CD4-positive, CD25-positive, alpha-beta regulatory T cell (primary cell): ENCODE measurements around the gene CCL21. TPM values are rescaled to one million over a fixed set of nuclear protein-coding genes. Genes with fewer than 3 reads are reported as not detected.

ENCODE experiments used
- ATAC-seq, 2 donors: fragments of 150-1000 bp; cut with Tn5 transposase; one replicate each; pipeline ENCODE4 v1.10.0; 2021; ENCODE audit warnings: low read depth in 2 of 2, moderate number of reproducible peaks in 2 of 2, moderate library complexity in 1 of 2
- DNase-seq, 3 donors: peaks; one replicate each; pipeline versions ENCODE4 v3.0.0 to v3.0.0-alpha.2; 2012 to 2022; ENCODE audit warnings: mixed read lengths in 1 of 3
- H3K27ac ChIP-seq: one replicate; pipeline ENCODE4 v1.7.0; 2013; ENCODE audit warnings: mild to moderate bottlenecking, low read length; ENCODE audit not compliant: insufficient read depth, poor library complexity, severe bottlenecking
- H3K27me3 ChIP-seq: one replicate; pipeline ENCODE4 v1.7.0; 2013; ENCODE audit warnings: low read length; ENCODE audit not compliant: control insufficient read depth, insufficient read depth
- H3K36me3 ChIP-seq: one replicate; pipeline ENCODE4 v1.7.0; 2013; ENCODE audit warnings: mild to moderate bottlenecking, low read length, moderate library complexity; ENCODE audit not compliant: control insufficient read depth, insufficient read depth
- H3K4me1 ChIP-seq: 2 replicates; pipeline ENCODE4 v1.7.0; 2013; ENCODE audit warnings: mild to moderate bottlenecking, low read length; ENCODE audit not compliant: insufficient read depth, control insufficient read depth, poor library complexity, severe bottlenecking
- H3K4me3 ChIP-seq: one replicate; pipeline ENCODE4 v1.7.0; 2013; ENCODE audit warnings: low read depth, mild to moderate bottlenecking, low read length, moderate library complexity
- H3K9me3 ChIP-seq, 2 experiments: 1 replicate in 1 of 2; 2 replicates in 1 of 2; pipeline ENCODE4 v1.7.0; 2013; ENCODE audit warnings: low read length in 2 of 2, mild to moderate bottlenecking in 1 of 2, moderate library complexity in 1 of 2; ENCODE audit not compliant: control insufficient read depth in 2 of 2
- H3K27ac Mint-ChIP-seq, 3 donors: one replicate each; pipeline ENCODE4 v1.8.0; 2020 to 2022; ENCODE audit warnings: mild to moderate bottlenecking in 3 of 3, mixed read lengths in 3 of 3, moderate library complexity in 2 of 3
- H3K27me3 Mint-ChIP-seq: one replicate; pipeline ENCODE4 v1.8.0; 2022; ENCODE audit warnings: mild to moderate bottlenecking, mixed read lengths
- H3K36me3 Mint-ChIP-seq: one replicate; pipeline ENCODE4 v1.8.0; 2020; ENCODE audit warnings: mixed read lengths
- H3K4me1 Mint-ChIP-seq, 4 donors: one replicate each; pipeline ENCODE4 v1.8.0; 2020 to 2022; ENCODE audit warnings: mixed read lengths in 4 of 4, mild to moderate bottlenecking in 1 of 4
- H3K4me3 Mint-ChIP-seq, 4 donors: one replicate each; pipeline ENCODE4 v1.8.0; 2020 to 2022; ENCODE audit warnings: mild to moderate bottlenecking in 4 of 4, mixed read lengths in 4 of 4, moderate library complexity in 3 of 4
- H3K9me3 Mint-ChIP-seq, 7 donors: one replicate each; pipeline ENCODE4 v1.8.0; 2020 to 2022; ENCODE audit warnings: mixed read lengths in 7 of 7, mild to moderate bottlenecking in 3 of 7, moderate library complexity in 2 of 7
- polyA plus RNA-seq, 4 donors: library from polyadenylated mRNA; unstranded; fragments of 300-500 nt; fragmentation: Illumina TruSeq; gene quantifications; one replicate each; pipeline ENCODE4 v1.2.3, GENCODE V29; 2021
- total RNA-seq: library from RNA; stranded (reverse); gene quantifications from one replicate; pipeline ENCODE4 v1.2.3, GENCODE V29; 2022

Gene CCL21
- total and polyA plus RNA-seq, 5 donors from 2014 or later: not detected

GRCh38 chr9:34701769-34702736, 7.9 kb downstream of the CCL21 start:
- Mint-ChIP-seq H3K9me3 (peaks cover 0 to 3% (median 0%) of the 10 kb centered on the region in 7 donors), H3K4me1 (peaks cover 2 to 17% (median 12%) of the 10 kb centered on the region in 4 donors), H3K27ac (peak overlapping the region in 1 of 3 donors; percentile 52), H3K27me3 (peaks cover 40% of the 10 kb centered on the region), H3K36me3 (no peaks in the 10 kb centered on the region), H3K4me3 (peak overlapping the region; percentile 79 to 89 (median 82))
- H3K27me3 ChIP-seq: peaks cover 12% of the 10 kb centered on the region
- H3K36me3 ChIP-seq: no peaks in the 10 kb centered on the region
- peak; percentile 64 to 75 (median 71) for DNase-seq
- peak overlapping the region; percentile 67 for H3K4me3 ChIP-seq
- H3K27ac ChIP-seq: no peak overlapping the region
- peak; percentile 74 to 83 for ATAC-seq
- H3K9me3 ChIP-seq: no peaks in the 10 kb centered on the region
- H3K4me1 ChIP-seq: peaks cover 12% of the 10 kb centered on the region

GRCh38 chr9:34701023-34701768, 8.7 kb downstream of the CCL21 start:
- DNase-seq: peak; percentile 54 to 78 (median 68)
- no peak overlapping the region for H3K27ac ChIP-seq
- Mint-ChIP-seq H3K36me3 (no peaks in the 10 kb centered on the region), H3K9me3 (peaks cover 0 to 3% (median 0%) of the 10 kb centered on the region in 7 donors), H3K4me3 (peak overlapping the region; percentile 27 to 89 (median 66)), H3K27me3 (peaks cover 32% of the 10 kb centered on the region), H3K4me1 (peaks cover 2 to 17% (median 12%) of the 10 kb centered on the region in 4 donors), H3K27ac (no peak overlapping the region)
- no peaks in the 10 kb centered on the region for H3K36me3 ChIP-seq
- H3K4me1 ChIP-seq: peaks cover 12% of the 10 kb centered on the region
- no peaks in the 10 kb centered on the region for H3K9me3 ChIP-seq
- H3K4me3 ChIP-seq: no peak overlapping the region
- peaks cover 12% of the 10 kb centered on the region for H3K27me3 ChIP-seq
- peak; percentile 80 to 84 for ATAC-seq

- no peak overlapping the region for H3K27ac Mint-ChIP-seq
- DNase-seq (no peak), ATAC-seq (no peak)
- Histone ChIP-seq H3K27ac (no peak overlapping the region), H3K9me3 (no peaks in the 10 kb centered on the region), H3K36me3 (no peaks in the 10 kb centered on the region), H3K4me1 (no peaks in the 10 kb centered on the region), H3K4me3 (no peak overlapping the region), H3K27me3 (peaks cover under 1% of the 10 kb centered on the region)
- H3K9me3 Mint-ChIP-seq: peaks cover 0 to under 1% (median 0%) of the 10 kb centered on the region in 7 donors
- peaks cover 0 to 5% (median under 1%) of the 10 kb centered on the region in 4 donors for H3K4me1 Mint-ChIP-seq
- no peaks in the 10 kb centered on the region for H3K36me3 Mint-ChIP-seq
- peaks cover 18% of the 10 kb centered on the region for H3K27me3 Mint-ChIP-seq
- no peak overlapping the region for H3K4me3 Mint-ChIP-seq
Measured at GRCh38 chr9:34694811-34695210, 15.1 kb downstream of the CCL21 start.

GRCh38 chr9:34693560-34693959, 16.4 kb downstream of the CCL21 start:
- no peaks in the 10 kb centered on the region for H3K36me3 ChIP-seq
- Mint-ChIP-seq H3K9me3 (no peaks in the 10 kb centered on the region), H3K4me1 (peaks cover 0 to 5% (median 0%) of the 10 kb centered on the region in 4 donors), H3K36me3 (no peaks in the 10 kb centered on the region), H3K4me3 (no peak overlapping the region), H3K27me3 (peaks cover 6% of the 10 kb centered on the region), H3K27ac (no peak overlapping the region)
- no peaks in the 10 kb centered on the region for H3K9me3 ChIP-seq
- H3K4me1 ChIP-seq: no peaks in the 10 kb centered on the region
- H3K4me3 ChIP-seq: no peak overlapping the region
- H3K27me3 ChIP-seq: no peaks in the 10 kb centered on the region
- no peak overlapping the region for H3K27ac ChIP-seq
- ATAC-seq (no peak), DNase-seq (no peak)

- Histone ChIP-seq H3K4me1 (no peaks in the 10 kb centered on the region), H3K4me3 (no peak overlapping the region), H3K27me3 (no peaks in the 10 kb centered on the region), H3K9me3 (no peaks in the 10 kb centered on the region), H3K36me3 (no peaks in the 10 kb centered on the region), H3K27ac (no peak overlapping the region)
- Mint-ChIP-seq H3K36me3 (no peaks in the 10 kb centered on the region), H3K4me3 (no peak overlapping the region), H3K27ac (no peak overlapping the region), H3K4me1 (no peaks in the 10 kb centered on the region), H3K27me3 (no peaks in the 10 kb centered on the region), H3K9me3 (no peaks in the 10 kb centered on the region)
- ATAC-seq: no peak
- DNase-seq: no peak
Measured at GRCh38 chr9:34691936-34692315, 18.0 kb downstream of the CCL21 start.

- DNase-seq (no peak), ATAC-seq (no peak)
- Histone ChIP-seq H3K9me3 (no peaks in the 10 kb centered on the region), H3K27me3 (no peaks in the 10 kb centered on the region), H3K4me3 (no peak within 1 kb of the TSS), H3K27ac (no peak within 1 kb of the TSS), H3K4me1 (no peaks in the 10 kb centered on the region), H3K36me3 (no peaks in the 10 kb centered on the region)
- Mint-ChIP-seq H3K4me1 (no peaks in the 10 kb centered on the region), H3K4me3 (no peak within 1 kb of the TSS), H3K36me3 (peaks cover 4% of the 10 kb centered on the region), H3K27ac (peak within 1 kb of the TSS in 1 of 3 donors; percentile 60), H3K27me3 (no peaks in the 10 kb centered on the region), H3K9me3 (no peaks in the 10 kb centered on the region)
Measured at GRCh38 chr9:34690983-34691935, 18.7 kb downstream of the CCL21 start, which contains the start of gene CCL19. TSS of gene CCL19 (minus strand) at chr9:34691276. CDS start at chr9:34691139, 137 bp downstream.

DNA sequence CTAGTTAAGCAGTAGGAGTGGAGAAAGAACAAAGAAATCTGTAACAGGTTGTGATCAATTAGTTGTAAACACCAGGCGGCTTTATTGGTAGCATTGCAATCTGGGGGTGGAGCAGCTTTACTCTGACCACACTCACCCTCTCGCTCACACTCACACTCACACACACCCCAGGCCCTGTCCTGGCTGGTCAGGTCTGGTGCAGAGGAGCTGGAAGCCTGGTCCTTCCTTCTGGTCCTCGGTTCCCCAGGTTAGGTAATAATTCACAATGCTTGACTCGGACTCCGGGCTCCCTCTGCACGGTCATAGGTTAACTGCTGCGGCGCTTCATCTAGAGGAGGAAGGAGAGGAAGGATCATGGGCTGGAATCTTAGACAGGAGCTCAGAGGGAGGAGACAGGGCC, 20.4 kb downstream of the CCL21 start:
- Mint-ChIP-seq H3K4me3 (no peak overlapping the region), H3K4me1 (no peaks in the 10 kb centered on the region), H3K27me3 (no peaks in the 10 kb centered on the region), H3K9me3 (no peaks in the 10 kb centered on the region), H3K27ac (no peak overlapping the region), H3K36me3 (peaks cover 4% of the 10 kb centered on the region)
- no peak overlapping the region for H3K27ac ChIP-seq
- H3K4me1 ChIP-seq: no peaks in the 10 kb centered on the region
- H3K27me3 ChIP-seq: no peaks in the 10 kb centered on the region
- no peak for ATAC-seq
- no peak overlapping the region for H3K4me3 ChIP-seq
- no peaks in the 10 kb centered on the region for H3K9me3 ChIP-seq
- H3K36me3 ChIP-seq: no peaks in the 10 kb centered on the region
- no peak for DNase-seq
